ENCODE data around the gene BRINP3.

The BRINP3 gene

GRCh38 chr1:190049314-190049713, 428.4 kb downstream of the BRINP3 start:
- DNase-seq (ENCODE audit: low read depth, low spot score): no peak
- no peak for TF ChIP-seq CTCF (IDR thresholded peaks at IDR 0.05; ENCODE audit: low read depth, low read length)
- in situ Hi-C loops (cut with HindIII; ENCODE audit: low sequenced_read_pairs): no loop called here
- no peak overlapping the region for H3K4me3 ChIP-seq (ENCODE audit: low read depth, low read length)
